Activated T-cell treated with anti-CD3 and anti-CD28 coated beads for 1 hour (primary cell): Measurements from ENCODE around the gene ABI3.

Source experiments
- DNase-seq: peaks from one replicate; pipeline ENCODE4 v3.0.0-alpha.2; 2020; ENCODE audit warnings: low read depth

Gene ABI3

GRCh38 chr17:49197346-49197998 is 13.0 kb upstream of the ABI3 start:
- DNase-seq = no peak

GRCh38 chr17:49198211-49198610 is 12.3 kb upstream of the ABI3 start:
- no peak for DNase-seq

- no peak for DNase-seq
Measured at GRCh38 chr17:49200423-49201083, 10.0 kb upstream of the ABI3 start.

- DNase-seq = no peak
Measured at GRCh38 chr17:49201481-49201927, 9.0 kb upstream of the ABI3 start.

GRCh38 chr17:49203796-49204195 is 6.7 kb upstream of the ABI3 start:
- no peak for DNase-seq

- DNase-seq = no peak
Measured at GRCh38 chr17:49204516-49204915, 6.0 kb upstream of the ABI3 start.

GRCh38 chr17:49209061-49209571 is 1.4 kb upstream of the ABI3 start:
- no peak for DNase-seq

- DNase-seq = no peak
Measured at GRCh38 chr17:49213399-49213798, 2.9 kb downstream of the ABI3 start.

- no peak for DNase-seq
Measured at GRCh38 chr17:49213847-49214246, 3.3 kb downstream of the ABI3 start.

GRCh38 chr17:49214676-49215360 is 4.3 kb downstream of the ABI3 start:
- DNase-seq = no peak

GRCh38 chr17:49216482-49216881 is 6.0 kb downstream of the ABI3 start:
- no peak for DNase-seq

- DNase-seq = no peak
Measured at GRCh38 chr17:49216953-49217650, 6.6 kb downstream of the ABI3 start.

GRCh38 chr17:49217651-49218413 is 7.3 kb downstream of the ABI3 start:
- peak; percentile 52 for DNase-seq

GRCh38 chr17:49218941-49219913 is 8.7 kb downstream of the ABI3 start:
- DNase-seq = no peak

- no peak for DNase-seq
Measured at GRCh38 chr17:49219987-49220386, 9.5 kb downstream of the ABI3 start.

GRCh38 chr17:49223168-49223516 is 12.6 kb downstream of the ABI3 start:
- no peak for DNase-seq

- peak; percentile 62 for DNase-seq
Measured at GRCh38 chr17:49223517-49224197, 13.2 kb downstream of the ABI3 start.

- DNase-seq = peak; percentile 37
Measured at GRCh38 chr17:49224198-49224996, 13.9 kb downstream of the ABI3 start.

- no peak for DNase-seq
Measured at GRCh38 chr17:49224997-49225337, 14.5 kb downstream of the ABI3 start.
